COR-L47 (cell line): ENCODE results near the gene ZNF341.

Source experiments
- DNase-seq: peaks from one replicate; lab custom pipeline; 2025; lab: John Stamatoyannopoulos, UW

The ZNF341 gene

GRCh38 chr20:33796263-33796906 lies 64.6 kb downstream of the ZNF341 start:
- DNase-seq, result peak; percentile 82

- no peak for DNase-seq
Measured at GRCh38 chr20:33796907-33797544, 65.2 kb downstream of the ZNF341 start.

DNA sequence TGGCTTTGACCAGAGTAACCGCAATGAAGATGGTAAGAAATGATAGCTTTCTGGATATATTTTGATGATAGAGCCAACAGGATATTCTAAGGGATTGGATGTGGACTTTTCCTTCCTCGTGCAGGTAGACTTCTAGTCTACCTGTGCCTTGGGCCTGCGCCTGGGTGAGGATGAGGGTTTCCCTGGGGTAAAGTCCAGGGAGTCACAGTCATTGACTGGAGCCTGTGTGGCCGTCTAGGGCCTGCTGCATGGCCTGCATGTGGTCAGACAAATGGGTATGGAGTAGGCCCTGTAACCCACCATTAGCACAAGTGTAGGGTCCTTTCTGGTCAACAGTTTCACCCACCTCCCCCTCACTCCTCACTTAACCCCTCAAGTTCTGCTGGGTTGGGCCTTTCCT lies 66.6 kb downstream of the ZNF341 start:
- no peak for DNase-seq

- DNase-seq, result no peak
Measured at GRCh38 chr20:33803921-33804337, 72.1 kb downstream of the ZNF341 start.

DNA sequence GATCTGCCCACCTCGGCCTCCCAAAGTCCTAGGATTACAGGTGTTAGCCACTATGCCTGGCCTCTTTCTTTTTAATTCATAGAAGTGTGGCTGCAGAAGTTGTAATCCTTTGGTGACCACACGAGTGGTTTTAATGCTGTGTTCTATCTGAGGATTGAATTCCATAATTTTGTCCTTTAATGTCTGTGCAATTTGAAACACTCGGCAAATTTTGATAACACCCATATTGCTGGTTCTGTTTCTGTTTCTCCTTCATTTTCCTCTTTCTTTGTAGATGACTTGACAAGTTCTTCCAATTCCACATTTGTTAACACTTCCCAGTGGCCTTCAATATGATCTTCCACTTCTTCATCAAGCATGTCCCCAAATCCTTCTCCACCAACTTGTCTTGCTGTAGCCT lies 76.6 kb downstream of the ZNF341 start:
- DNase-seq, result no peak

DNA sequence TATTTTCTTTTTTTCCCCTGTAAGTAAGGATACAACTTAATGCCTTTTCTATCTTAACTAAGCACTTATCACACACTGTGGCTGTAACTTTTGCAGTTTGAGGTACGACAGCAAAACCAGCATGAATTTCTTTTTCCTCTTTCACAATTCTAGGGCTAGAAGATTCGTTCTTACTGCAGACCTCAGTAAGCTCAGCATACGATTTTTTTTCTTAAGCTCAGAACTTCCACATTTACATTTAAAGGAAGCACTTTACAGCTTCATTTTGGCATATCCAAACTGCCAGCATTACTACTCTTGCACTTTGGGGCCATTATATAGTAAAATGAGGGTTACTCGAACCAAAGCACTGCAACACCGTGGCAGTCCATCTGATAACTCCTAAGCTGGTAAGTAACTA lies 78.5 kb downstream of the ZNF341 start:
- DNase-seq, result no peak

GRCh38 chr20:33810885-33811775 lies 79.3 kb downstream of the ZNF341 start, which contains the start of gene CHMP4B:
CHMP4B (plus strand) TSS chr20:33811348; CDS start chr20:33811469, 121 bp downstream.
- peak; percentile 99 for DNase-seq

- no peak for DNase-seq
Measured at GRCh38 chr20:33811776-33812151, 80.0 kb downstream of the ZNF341 start.

GRCh38 chr20:33812152-33812849 lies 80.5 kb downstream of the ZNF341 start:
- DNase-seq, result no peak

- DNase-seq, result no peak
Measured at GRCh38 chr20:33812908-33813462, 81.2 kb downstream of the ZNF341 start.

GRCh38 chr20:33814238-33814712 lies 82.5 kb downstream of the ZNF341 start:
- DNase-seq, result no peak

DNA sequence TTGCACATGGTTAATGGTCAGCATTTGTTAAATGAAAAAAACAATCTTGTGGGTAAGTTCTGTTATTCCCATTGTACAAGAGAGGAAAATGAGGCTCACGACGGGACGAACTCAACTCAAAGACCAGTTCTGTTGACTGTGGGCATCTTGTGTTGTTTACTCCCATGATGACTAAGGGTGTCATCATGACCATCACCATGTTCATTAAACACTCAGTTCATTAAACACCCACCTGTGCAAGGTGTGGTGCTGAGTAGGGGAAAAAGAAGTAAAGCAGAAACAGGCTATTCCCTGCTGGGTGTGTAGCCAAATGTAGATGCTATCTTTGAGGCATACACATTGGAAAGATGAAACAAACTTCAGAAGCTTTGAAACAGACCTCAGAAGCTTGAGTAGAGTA lies 83.9 kb downstream of the ZNF341 start:
- no peak for DNase-seq

- DNase-seq, result no peak
Measured at GRCh38 chr20:33816191-33816590, 84.4 kb downstream of the ZNF341 start.

- no peak for DNase-seq
Measured at GRCh38 chr20:33817411-33817810, 85.6 kb downstream of the ZNF341 start.

GRCh38 chr20:33819456-33819855 lies 87.7 kb downstream of the ZNF341 start:
- DNase-seq, result no peak

DNA sequence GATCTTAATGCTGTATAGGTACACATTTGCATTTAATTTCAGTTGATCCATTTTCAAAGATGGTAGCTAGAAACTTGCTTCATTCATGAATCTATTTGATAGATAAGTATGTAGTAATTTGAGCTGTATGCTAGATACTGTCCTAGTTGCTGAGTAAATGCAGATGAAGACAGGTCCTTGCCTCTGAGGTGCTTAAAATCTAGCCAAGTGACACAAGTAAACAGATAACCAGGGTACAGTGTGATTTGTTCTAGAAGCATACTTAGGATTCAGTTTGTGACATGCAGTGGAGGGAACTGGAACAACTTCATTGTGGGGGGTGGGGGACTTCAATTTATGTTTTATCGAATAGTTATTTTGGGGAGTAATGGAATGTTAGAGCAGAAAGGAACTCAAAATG lies 88.6 kb downstream of the ZNF341 start:
- DNase-seq, result no peak

DNA sequence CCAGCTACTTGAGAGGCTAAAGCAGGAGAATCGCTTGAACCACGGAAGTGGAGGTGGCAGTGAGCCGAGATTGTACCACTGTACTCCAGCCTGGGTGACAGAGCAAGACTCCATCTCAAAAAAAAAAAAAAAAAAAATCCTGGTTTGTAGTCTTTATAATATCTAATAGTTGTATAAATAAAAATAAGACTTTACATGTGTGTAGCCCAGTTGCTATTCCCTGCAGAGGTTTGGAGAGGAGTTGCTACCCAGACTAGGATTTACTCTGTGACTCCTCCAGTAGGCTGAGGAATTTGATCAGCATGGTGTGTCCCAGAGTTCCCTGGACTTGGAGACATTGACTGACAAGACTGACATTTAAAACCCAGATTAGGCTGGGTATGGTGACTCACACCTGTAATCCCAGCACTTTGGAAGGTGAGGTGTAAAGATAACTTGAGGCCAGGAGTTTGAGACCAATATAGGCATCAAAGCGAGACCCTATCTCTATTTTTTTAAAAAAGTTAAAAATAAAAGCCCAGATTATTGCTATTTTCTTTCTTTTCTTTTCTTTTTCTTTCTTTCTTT lies 89.6 kb downstream of the ZNF341 start:
- DNase-seq, result no peak

DNA sequence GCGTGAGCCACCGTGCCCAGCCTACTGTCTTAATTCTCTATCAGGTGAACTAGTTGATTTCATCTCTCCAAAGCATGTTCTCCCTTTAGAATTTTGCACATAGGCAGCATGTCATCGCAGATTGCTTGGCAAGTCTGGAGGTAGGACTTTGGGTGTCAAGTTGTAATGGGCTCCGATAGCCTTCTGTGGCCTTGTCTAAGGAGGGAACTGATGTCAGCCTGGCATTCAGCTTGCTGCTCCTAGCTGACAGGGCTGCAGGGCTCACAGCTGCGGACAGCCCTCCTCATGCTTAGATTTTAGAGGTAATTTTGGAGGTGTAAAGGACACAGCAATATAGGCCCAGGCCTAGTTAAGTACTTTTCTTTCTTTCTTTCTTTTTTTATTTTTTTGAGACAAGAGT lies 90.6 kb downstream of the ZNF341 start:
- no peak for DNase-seq

GRCh38 chr20:33822991-33823390 lies 91.2 kb downstream of the ZNF341 start:
- no peak for DNase-seq

DNA sequence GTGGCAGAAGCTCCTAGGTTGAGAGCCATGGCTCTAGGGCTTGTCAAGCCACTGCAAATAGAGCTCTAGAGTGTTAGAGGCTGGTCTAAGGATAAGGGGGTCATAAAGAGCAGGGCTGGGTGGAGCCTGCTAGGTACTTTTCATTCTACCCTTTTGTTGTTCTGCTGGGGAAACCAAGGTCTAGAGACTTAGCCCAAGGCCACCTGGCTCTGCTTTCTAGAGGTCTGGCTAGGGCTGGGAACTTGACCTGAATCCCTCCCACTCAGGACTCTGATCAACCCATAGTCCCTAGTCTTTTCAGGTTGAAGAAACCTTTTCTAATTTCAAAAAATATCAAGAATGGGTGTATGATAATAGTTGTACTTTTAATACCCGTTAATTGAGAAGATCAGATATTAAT lies 93.1 kb downstream of the ZNF341 start:
- no peak for DNase-seq
